ENCODE measurements around the gene YY1. TPM values are rescaled to one million over a fixed set of nuclear protein-coding genes. Genes with fewer than 3 reads are reported as not detected.

The YY1 gene
- total and polyA plus RNA-seq, 2 of the 4 experiments (the other 2 are of a cell fraction): 21.7 to 29.9 TPM

GRCh38 chr14:100230361-100230760 lies 8.6 kb upstream of the YY1 start:
- Histone ChIP-seq H3K9me3 (ENCODE audit: control insufficient read depth, insufficient read depth, low read length) (no peaks in the 10 kb centered on the region), H2BK20ac (ENCODE audit: low read depth, low read length) (no peak overlapping the region), H2BK5ac (ENCODE audit: low read depth, low read length, poor library complexity, severe bottlenecking) (no peak overlapping the region), H3K27ac (ENCODE audit: insufficient read depth, low read length) (no peak overlapping the region), H2AK9ac (replicated peaks; ENCODE audit: low read depth, low read length, poor library complexity) (no peak overlapping the region), H3K27me3 (ENCODE audit: control insufficient read depth, insufficient read depth, low read length) (no peaks in the 10 kb centered on the region), H3K4me1 (ENCODE audit: control insufficient read depth, insufficient read depth, low read length) (no peaks in the 10 kb centered on the region), H3K23ac (ENCODE audit: low read depth, low read length) (no peak overlapping the region), H3K36me3 (ENCODE audit: control insufficient read depth, insufficient read depth, low read length) (peaks cover 10% of the 10 kb centered on the region), H4K20me1 (ENCODE audit: insufficient read depth, low read length) (peaks cover 38% of the 10 kb centered on the region), H3K79me1 (ENCODE audit: low read depth in 1 of 2, low read length in 2 of 2) (peaks cover 22 to 76% of the 10 kb centered on the region in 2 experiments), H3K14ac (replicated peaks; ENCODE audit: low read depth, low read length) (no peak overlapping the region), H4K8ac (ENCODE audit: low read depth in 2 of 2, low read length in 2 of 2) (no peak overlapping the region), H3K4me3 (ENCODE audit: insufficient read depth, low read depth, low read length) (no peak overlapping the region), H3K4me2 (ENCODE audit: low read depth, low read length) (no peak overlapping the region), H2BK120ac (ENCODE audit: low read depth, low read length) (no peak overlapping the region), H3K4ac (ENCODE audit: low read depth, low read length) (no peak overlapping the region), H2AFZ (replicated peaks; ENCODE audit: low read length, poor library complexity) (no peak overlapping the region), H2BK15ac (ENCODE audit: low read depth, low read length) (no peak overlapping the region), H3K9ac (ENCODE audit: low read depth, low read length) (no peak overlapping the region), H4K5ac (ENCODE audit: low read depth, low read length) (no peak overlapping the region), H3K9me1 (ENCODE audit: insufficient read depth, low read length) (no peaks in the 10 kb centered on the region; the same call in 1 of the 2 replicates), H4K91ac (ENCODE audit: insufficient read depth, low read depth, low read length) (no peak overlapping the region), H3K56ac (ENCODE audit: extremely low read depth, insufficient read depth, low read length) (no peak overlapping the region), H2AK5ac (ENCODE audit: low read depth, low read length) (no peak overlapping the region), H3K18ac (ENCODE audit: low read depth, low read length) (no peak overlapping the region)
- ATAC-seq (ENCODE audit: low read depth) (no peak), DNase-seq (no peak)
- CTCF ChIA-PET: no interaction called here
- dilution Hi-C loops (cut with HindIII; ENCODE audit: low sequenced_read_pairs, unreplicated experiment) (no loop called here), in situ Hi-C loops (cut with MboI; ENCODE audit: low sequenced_read_pairs) (no loop called here), intact Hi-C loops (cut with micrococcal nuclease) (no loop called here)
- POLR2A ChIA-PET (ENCODE audit: unreplicated experiment): no interaction called here
- TF ChIP-seq MAFK (IDR thresholded peaks at IDR 0.05; ENCODE audit: low read depth, low read length) (no peak), FOS (IDR thresholded peaks at IDR 0.05; ENCODE audit: low read depth, low read length) (no peak), POLR2A (IDR thresholded peaks at IDR 0.05; ENCODE audit: low read depth, low read length) (no peak), NFE2L2 (IDR thresholded peaks at IDR 0.05; ENCODE audit: low read depth, low read length) (no peak), CEBPB (IDR thresholded peaks at IDR 0.05; ENCODE audit: low read depth, low read length) (no peak), ELK1 (IDR thresholded peaks at IDR 0.05; ENCODE audit: borderline replicate concordance, low read depth, low read length) (no peak), MXI1 (IDR thresholded peaks at IDR 0.05; ENCODE audit: borderline replicate concordance, low read depth, low read length) (no peak), RAD21 (IDR thresholded peaks at IDR 0.05; ENCODE audit: low read length) (no peak), SMC3 (IDR thresholded peaks at IDR 0.05; ENCODE audit: low read depth, low read length) (no peak), CTCF (conservative IDR thresholded peaks at IDR 0.05; ENCODE audit: low read depth, low read length) (no peak), RCOR1 (IDR thresholded peaks at IDR 0.05; ENCODE audit: insufficient replicate concordance, low read length) (no peak), BHLHE40 (IDR thresholded peaks at IDR 0.05; ENCODE audit: low read depth, low read length) (no peak), RFX5 (IDR thresholded peaks at IDR 0.05; ENCODE audit: low read depth, low read length) (no peak), MAZ (IDR thresholded peaks at IDR 0.05; ENCODE audit: borderline replicate concordance, low read depth, low read length) (no peak), USF2 (IDR thresholded peaks at IDR 0.05; ENCODE audit: low read depth, low read length) (no peak)
- no TSS peak for BruUV-seq (replicated peaks)
- WGBS, 2 experiments (ENCODE audit: extremely low coverage in 2 of 2, insufficient read length in 1 of 2): 100% methylated on average over 3 of the region's 5 CpGs; no CpG with 5 or more reads in 1 of the 2 experiments
